HL-60 (cell line): ENCODE measurements around the gene ATAD3C.

Source experiments
- DNase-seq, 2 experiments: peaks; one replicate each; pipeline ENCODE4 v3.0.0-alpha.2; 2010 to 2020; ENCODE audit warnings: low read depth in 1 of 2, low spot score in 1 of 2
- H3K27ac ChIP-seq: fragments of 250-450 bp; sonication (Bioruptor Pico); replicated peaks from 2 replicates; pipeline ENCODE4 v1.5.1; 2020; ENCODE audit warnings: mild to moderate bottlenecking, moderate library complexity
- H3K27me3 ChIP-seq: fragments of 250-450 bp; sonication (Bioruptor Pico); 2 replicates; pipeline ENCODE4 v1.5.1; 2021; ENCODE audit warnings: mild to moderate bottlenecking, moderate library complexity; ENCODE audit not compliant: insufficient read depth, poor library complexity, severe bottlenecking
- H3K4me3 ChIP-seq: replicated peaks from 2 replicates; pipeline ENCODE4 v1.5.1; 2011; ENCODE audit warnings: mild to moderate bottlenecking, control low read depth, low read length; ENCODE audit not compliant: insufficient read depth
- CTCF ChIP-seq: IDR thresholded peaks from one replicate; pipeline ENCODE4 v1.5.1; 2011; ENCODE audit warnings: low read length, control low read depth, inconsistent platforms; ENCODE audit not compliant: insufficient read depth
- GABPA ChIP-seq: IDR thresholded peaks from 2 replicates; pipeline ENCODE4 v1.6.1; 2012; ENCODE audit warnings: low read depth
- POLR2AphosphoS5 ChIP-seq: IDR thresholded peaks from 2 replicates; pipeline ENCODE4 v1.6.1; 2012; ENCODE audit warnings: low read depth
- REST ChIP-seq: IDR thresholded peaks from 2 replicates; pipeline ENCODE4 v1.6.1; 2012; ENCODE audit warnings: low read depth; ENCODE audit not compliant: insufficient replicate concordance
- SPI1 ChIP-seq: IDR thresholded peaks from 2 replicates; pipeline ENCODE4 v1.6.1; 2012; ENCODE audit warnings: low read depth, mild to moderate bottlenecking, borderline replicate concordance

ATAD3C gene

GRCh38 chr1:1431845-1432273 is 17.6 kb upstream of the ATAD3C start:
- H3K4me3 ChIP-seq = no peak overlapping the region
- no peak for DNase-seq
- TF ChIP-seq GABPA = no peak
- no peak for TF ChIP-seq CTCF
- no peak for TF ChIP-seq SPI1
- TF ChIP-seq POLR2AphosphoS5 = no peak
- no peak for TF ChIP-seq REST
- H3K27ac ChIP-seq = no peak overlapping the region
- peaks cover 27% of the 10 kb centered on the region for H3K27me3 ChIP-seq

- DNase-seq = no peak
- H3K4me3 ChIP-seq = no peak overlapping the region
- H3K27ac ChIP-seq = no peak overlapping the region
- H3K27me3 ChIP-seq = peaks cover 24% of the 10 kb centered on the region
- no peak for TF ChIP-seq GABPA
- TF ChIP-seq POLR2AphosphoS5 = no peak
- no peak for TF ChIP-seq CTCF
- no peak for TF ChIP-seq SPI1
- no peak for TF ChIP-seq REST
Observed at GRCh38 chr1:1432274-1432950, 17.1 kb upstream of the ATAD3C start.

GRCh38 chr1:1432951-1433803 is 16.3 kb upstream of the ATAD3C start:
- no peak for DNase-seq
- Histone ChIP-seq H3K27me3 (peaks cover 23% of the 10 kb centered on the region), H3K27ac (no peak overlapping the region), H3K4me3 (no peak overlapping the region)
- TF ChIP-seq REST (no peak), GABPA (no peak), POLR2AphosphoS5 (no peak), SPI1 (no peak)
